K562 (cell line): ENCODE measurements around the gene LIX1L. TPM values are rescaled to one million over a fixed set of nuclear protein-coding genes. Genes with fewer than 3 reads are reported as not detected.
A peak's percentile ranks its signal among the peaks of the same experiment; 100 is the strongest.

Source experiments
- BRCA1 ChIP-seq, 2 experiments: fragments of 450-650 bp in 1 of 2; sonication (generic) in 1 of 2; formaldehyde crosslinking in 1 of 2; IDR thresholded peaks; 2 replicates each; pipeline versions ENCODE4 v1.5.0 to v1.6.1; 2017 to 2020; ENCODE audit warnings: mild to moderate bottlenecking in 1 of 2, missing genetic modification reagents in 1 of 2
- EP300 ChIP-seq: IDR thresholded peaks from 2 replicates; pipeline ENCODE4 v1.6.1; 2012; ENCODE audit warnings: low read length, improper control_type of control experiment
- HBP1 ChIP-seq: fragments of 450-650 bp; formaldehyde crosslinking; IDR thresholded peaks from 2 replicates; pipeline ENCODE4 v1.4.0; 2022; ENCODE audit warnings: missing genetic modification characterization
- HMGN3 ChIP-seq: IDR thresholded peaks from 2 replicates; pipeline ENCODE4 v1.6.1; 2011; ENCODE audit warnings: borderline replicate concordance, low read depth, mild to moderate bottlenecking, mixed read lengths, low read length; ENCODE audit not compliant: insufficient read length; ENCODE audit errors: extremely low read depth
- LCOR ChIP-seq: sonication (generic); formaldehyde crosslinking; IDR thresholded peaks from 2 replicates; pipeline ENCODE4 v1.8.0; 2022; ENCODE audit warnings: mild to moderate bottlenecking, missing genetic modification reagents
- MBD1 ChIP-seq: fragments of 250-450 bp; sonication (Bioruptor Pico); IDR thresholded peaks from 2 replicates; pipeline ENCODE4 v1.8.0; 2022; ENCODE audit warnings: inconsistent platforms
- MTA3 ChIP-seq: fragments of 450-650 bp; formaldehyde crosslinking; IDR thresholded peaks from 2 replicates; pipeline ENCODE4 v1.6.1; 2017; ENCODE audit warnings: mild to moderate bottlenecking, borderline replicate concordance
- NR4A1 ChIP-seq, 2 experiments: fragments of 250-450 bp in 1 of 2; fragments of 450-650 bp in 1 of 2; sonication (Bioruptor Pico) in 1 of 2; IDR thresholded peaks; 2 replicates each; pipeline versions ENCODE4 v1.4.0 to v1.6.1; 2016 to 2020; ENCODE audit warnings: mild to moderate bottlenecking in 2 of 2, missing compliant biosample characterization in 1 of 2, missing genetic modification characterization in 1 of 2, moderate library complexity in 1 of 2
- PHB2 ChIP-seq: fragments of 450-650 bp; IDR thresholded peaks from 2 replicates; pipeline ENCODE4 v1.6.1; 2017; ENCODE audit warnings: low read depth
- PML ChIP-seq: IDR thresholded peaks from 2 replicates; pipeline ENCODE4 v1.6.1; 2012; ENCODE audit warnings: low read length, inconsistent platforms
- POLR2AphosphoS2 ChIP-seq: IDR thresholded peaks from 2 replicates; pipeline ENCODE4 v1.6.1; 2012; ENCODE audit warnings: low read length, improper control_type of control experiment
- RFX5 ChIP-seq: IDR thresholded peaks from 2 replicates; pipeline ENCODE4 v1.6.1; 2011; ENCODE audit warnings: low read depth, mild to moderate bottlenecking, improper control_type of control experiment, low read length
- SFPQ ChIP-seq: fragments of 200-400 bp; formaldehyde crosslinking; IDR thresholded peaks from 2 replicates; pipeline ENCODE4 v1.6.1; 2017; ENCODE audit warnings: mild to moderate bottlenecking, low read depth, low read length, moderate library complexity
- SMARCA4 ChIP-seq: fragments of 450-650 bp; IDR thresholded peaks from 2 replicates; pipeline ENCODE4 v1.6.1; 2016
- STAT5A ChIP-seq: IDR thresholded peaks from 2 replicates; pipeline ENCODE4 v1.6.1; 2012; ENCODE audit warnings: low read length, inconsistent platforms, borderline replicate concordance
- XRCC4 ChIP-seq: IDR thresholded peaks from one replicate; pipeline ENCODE4 v1.6.1; 2011; ENCODE audit not compliant: insufficient read depth, insufficient read length; ENCODE audit errors: extremely low read depth
- ZBTB5 ChIP-seq: fragments of 450-650 bp; IDR thresholded peaks from 2 replicates; pipeline ENCODE4 v1.6.1; 2017; ENCODE audit warnings: antibody characterized with exemption
- ZBTB8A ChIP-seq: fragments of 450-650 bp; IDR thresholded peaks from 2 replicates; pipeline ENCODE4 v1.6.1; 2018; ENCODE audit warnings: mild to moderate bottlenecking, moderate library complexity; ENCODE audit not compliant: partially characterized antibody
- ZNF445 ChIP-seq: fragments of 250-450 bp; sonication (Bioruptor Pico); IDR thresholded peaks from 2 replicates; pipeline ENCODE4 v1.4.0; 2020; ENCODE audit warnings: low read depth, mild to moderate bottlenecking, moderate library complexity
- ZNF551 ChIP-seq: fragments of 250-450 bp; sonication (Bioruptor Pico); IDR thresholded peaks from 2 replicates; pipeline ENCODE4 v1.5.0; 2021; ENCODE audit warnings: mild to moderate bottlenecking, moderate library complexity
- polyA plus RNA-seq, 8 experiments: library from polyadenylated mRNA; depleted of rRNA in 4 of 8; stranded (reverse) in 5 of 8; unstranded in 3 of 8; fragments of >200 nt; fragmentation: Nextera tagmentation in 2 of 8; fragmentation: Illumina TruSeq in 1 of 8; extraction: Ambion mirVana in 2 of 8; extraction: Trizol in 1 of 8; gene quantifications; 2 replicates each; pipeline versions ENCODE4 v1.2.1 to v1.2.3, GENCODE V29; 2011 to 2014; ENCODE audit warnings: inconsistent platforms in 1 of 8, missing spikeins in 1 of 8
- total RNA-seq, 7 experiments: library from RNA; depleted of rRNA in 6 of 7; stranded (reverse); fragments of >200 nt in 6 of 7; fragmentation: Illumina TruSeq in 2 of 7; extraction: Trizol in 2 of 7; gene quantifications; 2 replicates each; pipeline versions ENCODE4 v1.2.1 to v1.2.3, GENCODE V29; 2011 to 2021; ENCODE audit warnings: low replicate concordance in 1 of 7

Gene LIX1L
- total and polyA plus RNA-seq, 9 of the 15 experiments (the other 6 are each of a cell fraction or from before 2014, with no cell fraction given), result 4.6 to 26.5 (median 12.5) TPM

DNA sequence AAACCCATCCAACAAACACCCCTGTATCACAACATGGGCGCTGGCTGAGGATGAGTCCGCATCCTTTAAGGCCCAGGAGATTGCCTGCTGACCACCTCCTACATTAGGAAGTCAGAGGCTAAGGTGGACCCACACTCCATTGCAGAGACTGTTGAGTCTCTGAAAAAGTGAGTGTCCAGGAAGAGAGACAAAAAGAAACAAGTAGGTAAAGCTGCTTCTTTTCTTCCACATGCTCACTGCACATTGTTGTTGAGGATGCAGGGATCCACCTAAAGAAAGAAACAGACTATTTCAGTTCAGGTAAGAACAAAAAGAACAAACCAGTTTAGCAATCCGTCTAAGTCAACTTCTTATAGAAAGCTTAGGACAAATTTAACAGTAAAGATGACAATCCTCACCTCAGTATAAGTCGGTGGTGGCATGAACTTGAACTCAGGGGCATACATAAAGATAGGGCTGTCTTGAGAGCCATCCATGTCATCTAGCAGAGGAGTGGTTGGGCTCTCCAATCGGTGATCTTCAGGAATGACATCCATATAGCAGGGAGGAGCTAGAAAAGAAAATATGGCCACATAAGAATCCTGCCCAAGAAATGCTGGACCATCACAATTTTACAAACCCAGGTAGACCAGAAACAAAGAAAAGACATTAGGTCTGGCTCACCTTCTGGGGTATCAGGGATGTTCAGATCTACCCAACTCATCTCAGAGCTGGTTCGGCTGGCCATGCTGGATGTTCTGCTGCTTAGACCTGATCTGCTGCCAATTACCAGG, 36.0 kb upstream of the LIX1L start (continued):
- no peak for TF ChIP-seq BRCA1 (IDR thresholded peaks at IDR 0.05)
- no peak for TF ChIP-seq BRCA1 (CRISPR knock-in tag; IDR thresholded peaks at IDR 0.05)
- TF ChIP-seq LCOR (CRISPR knock-in tag), result no peak
- TF ChIP-seq MTA3, result 0 out of 2 replicates have a peak, but pooled peaks have one; percentile 7
- no peak for TF ChIP-seq STAT5A
- TF ChIP-seq SMARCA4, result no peak
- no peak for TF ChIP-seq EP300
- no peak for TF ChIP-seq RFX5
- TF ChIP-seq ZNF551 (CRISPR knock-in tag), result no peak
- no peak; the same call in 1 of the 2 replicates for TF ChIP-seq PML
- 0 out of 2 replicates have a peak, but pooled peaks have one; percentile 4 for TF ChIP-seq HBP1 (CRISPR knock-in tag)
- TF ChIP-seq SFPQ, result no peak
- no peak for TF ChIP-seq MBD1 (CRISPR knock-in tag)
- peak; percentile 27 for TF ChIP-seq POLR2AphosphoS2
- TF ChIP-seq ZBTB8A, result no peak
- TF ChIP-seq ZNF445 (CRISPR knock-in tag), result no peak
- no peak for TF ChIP-seq HMGN3
- TF ChIP-seq PHB2, result no peak
- no peak for TF ChIP-seq XRCC4
- no peak for TF ChIP-seq NR4A1 (CRISPR knock-in tag; IDR thresholded peaks at IDR 0.05)
- no peak for TF ChIP-seq NR4A1 (tag; IDR thresholded peaks at IDR 0.05)
- TF ChIP-seq ZBTB5, result no peak
